CD4-positive, alpha-beta T cell treated with Interleukin-15 for 4 hours (primary cell): ENCODE results near the gene PRR20G.
"Not testable (repeated sequence)": the region's sequence is repeated elsewhere in the genome, so short reads cannot be mapped to it uniquely, and the experiment has no call there.

Experiments used
- DNase-seq: peaks from one replicate; pipeline ENCODE4 v3.0.0-alpha.2; 2020; ENCODE audit warnings: low spot score

The PRR20G gene

GRCh38 chr3:127299276-127299675 lies 11.4 kb upstream of the PRR20G start:
- no peak for DNase-seq

GRCh38 chr3:127296959-127297358 lies 9.1 kb upstream of the PRR20G start:
- no peak for DNase-seq

- DNase-seq = no peak
These were observed 8.3 kb upstream of the PRR20G start for GRCh38 chr3:127296166-127296565.

GRCh38 chr3:127293650-127294049 lies 5.8 kb upstream of the PRR20G start:
- DNase-seq = not testable (repeated sequence)

- DNase-seq = no peak
These were observed 3.8 kb upstream of the PRR20G start for GRCh38 chr3:127291611-127292010.

GRCh38 chr3:127291114-127291513 lies 3.3 kb upstream of the PRR20G start:
- no peak for DNase-seq

GRCh38 chr3:127289706-127290575 lies 2.1 kb upstream of the PRR20G start:
- no peak for DNase-seq

- no peak for DNase-seq
These were observed 1.3 kb upstream of the PRR20G start for GRCh38 chr3:127288921-127289705.

GRCh38 chr3:127288343-127288742 lies 497 bp upstream of the PRR20G start:
- DNase-seq = no peak

- DNase-seq = no peak
These were observed 1.2 kb downstream of the PRR20G start for GRCh38 chr3:127286571-127287140.

- DNase-seq = no peak
These were observed 3.6 kb downstream of the PRR20G start for GRCh38 chr3:127284258-127284657.

GRCh38 chr3:127277561-127277960 lies 10.3 kb downstream of the PRR20G start:
- DNase-seq = no peak

- no peak for DNase-seq
These were observed 10.9 kb downstream of the PRR20G start for GRCh38 chr3:127276995-127277394.

- no peak for DNase-seq
These were observed 11.4 kb downstream of the PRR20G start for GRCh38 chr3:127276396-127276795.

GRCh38 chr3:127275287-127275781 lies 12.5 kb downstream of the PRR20G start:
- DNase-seq = no peak

- no peak for DNase-seq
These were observed 13.6 kb downstream of the PRR20G start for GRCh38 chr3:127274200-127274760.

- DNase-seq = no peak
These were observed 14.6 kb downstream of the PRR20G start for GRCh38 chr3:127273206-127273605.

GRCh38 chr3:127266186-127266585 lies 21.7 kb downstream of the PRR20G start:
- DNase-seq = no peak

- no peak for DNase-seq
These were observed 22.3 kb downstream of the PRR20G start for GRCh38 chr3:127265581-127265981.

- no peak for DNase-seq
These were observed 22.9 kb downstream of the PRR20G start for GRCh38 chr3:127264794-127265514.

- DNase-seq = no peak
These were observed 23.6 kb downstream of the PRR20G start for GRCh38 chr3:127264292-127264691.
